HG03571 (cell line): Measurements from ENCODE around the gene KIRREL3.

Source experiments
- ATAC-seq: cut with Tn5 transposase; IDR thresholded peaks from one replicate; pipeline ENCODE4 v1.9.1; 2021; ENCODE audit not compliant: unreplicated experiment

KIRREL3 gene

DNA sequence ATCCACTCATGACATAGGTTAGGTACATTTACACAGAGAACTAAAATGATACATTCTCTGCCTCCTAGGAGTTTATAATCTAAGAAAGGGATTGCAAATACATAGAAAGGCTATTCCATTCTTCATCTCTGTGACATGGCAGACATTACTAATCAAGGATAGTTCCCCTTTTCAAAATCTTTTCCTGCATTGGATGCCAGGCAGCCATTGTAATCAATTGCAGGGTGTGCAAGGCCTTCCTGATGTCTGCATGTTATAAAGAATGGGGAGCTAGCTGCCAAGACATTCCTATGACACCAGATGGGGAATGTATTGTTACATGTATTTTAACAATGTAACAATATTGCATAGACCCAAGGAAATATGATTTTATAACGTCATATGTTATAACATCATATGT, 82.0 kb downstream of the KIRREL3 start:
- no peak for ATAC-seq

DNA sequence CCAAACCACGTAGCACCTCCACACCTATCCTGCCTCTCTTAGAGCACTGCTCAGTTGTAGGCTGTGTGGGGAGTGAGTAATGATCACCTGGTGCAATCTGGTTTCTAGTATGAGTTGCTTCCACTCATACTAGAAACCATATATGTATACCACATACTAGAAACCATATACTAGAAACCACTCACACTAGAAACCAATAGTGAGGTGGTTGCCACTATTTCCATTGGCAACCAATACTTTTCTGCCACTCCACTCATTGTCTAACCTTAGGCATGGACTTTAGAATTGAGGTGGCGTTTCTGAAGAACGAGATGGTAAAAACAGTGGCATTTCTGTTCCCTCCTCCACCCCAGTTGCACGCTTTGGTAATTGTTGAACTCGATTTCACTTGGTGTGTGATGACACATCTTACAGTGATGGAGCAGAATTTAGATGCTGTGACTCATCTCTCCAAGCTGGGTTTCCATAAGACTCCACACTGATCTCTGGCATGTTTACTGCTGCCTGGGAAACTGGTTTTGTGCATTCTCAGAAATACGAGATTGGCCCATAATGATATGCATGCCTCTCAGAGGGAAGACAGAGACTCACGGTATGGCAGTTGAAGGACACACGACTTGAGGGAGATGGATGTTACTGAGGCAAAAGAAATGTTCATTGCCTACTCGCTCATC, 82.9 kb downstream of the KIRREL3 start:
- peak; percentile 95 for ATAC-seq

DNA sequence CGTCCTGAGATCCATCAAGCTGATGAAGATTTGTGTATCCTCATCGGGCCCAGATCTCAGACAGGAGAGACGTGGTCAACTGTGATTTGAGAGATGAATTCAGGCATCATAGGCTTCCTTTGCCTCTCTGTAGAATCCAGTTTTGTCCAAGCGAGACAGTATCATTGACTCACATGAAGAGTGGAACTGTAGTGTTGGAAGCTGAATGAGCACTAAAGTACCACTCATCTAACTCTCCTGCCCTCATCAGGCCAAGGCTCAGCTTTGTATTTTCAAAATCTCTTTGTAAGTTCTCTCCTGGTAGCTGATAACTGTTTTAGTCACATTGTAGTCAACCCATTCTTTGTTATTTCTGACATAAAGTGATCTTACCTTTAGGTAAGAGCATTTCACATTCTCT, 85.1 kb downstream of the KIRREL3 start:
- ATAC-seq = no peak

DNA sequence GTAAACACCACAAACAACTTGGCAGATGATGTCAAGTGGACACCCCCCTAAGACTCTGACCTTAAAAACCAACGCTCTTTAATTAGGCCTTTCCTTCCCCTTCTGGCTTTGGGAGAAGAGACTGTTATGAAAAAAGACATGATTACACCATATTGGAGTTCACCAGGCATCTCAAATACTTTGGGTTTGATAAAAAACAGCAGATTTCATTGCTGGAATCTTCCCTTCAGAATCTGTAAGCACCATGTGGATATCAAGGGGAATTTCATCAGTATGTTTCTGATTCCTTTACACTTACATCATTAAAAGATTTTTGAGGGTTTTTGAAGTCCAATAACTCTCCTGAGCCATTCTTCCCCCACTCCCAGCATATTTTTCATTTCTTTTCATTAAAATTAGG, 85.6 kb downstream of the KIRREL3 start:
- no peak for ATAC-seq

DNA sequence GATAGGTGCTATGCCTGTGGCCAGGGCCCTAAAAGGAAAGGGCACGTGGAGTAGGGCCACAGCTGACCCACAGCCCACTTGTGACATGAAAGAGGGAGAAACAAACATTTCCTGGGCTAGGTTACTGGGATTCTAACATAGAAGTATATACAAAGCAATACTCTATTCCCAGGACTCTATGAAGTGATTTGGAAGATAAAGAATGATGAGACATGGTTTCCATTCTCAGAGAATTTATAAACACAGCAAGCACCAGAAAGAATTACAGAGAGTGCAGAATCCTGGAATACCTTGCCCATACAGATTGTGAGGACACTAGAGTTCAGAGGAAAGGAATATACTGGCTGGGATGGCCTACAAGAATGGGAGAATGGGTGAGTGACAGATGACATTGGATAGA, 86.4 kb downstream of the KIRREL3 start:
- no peak for ATAC-seq

DNA sequence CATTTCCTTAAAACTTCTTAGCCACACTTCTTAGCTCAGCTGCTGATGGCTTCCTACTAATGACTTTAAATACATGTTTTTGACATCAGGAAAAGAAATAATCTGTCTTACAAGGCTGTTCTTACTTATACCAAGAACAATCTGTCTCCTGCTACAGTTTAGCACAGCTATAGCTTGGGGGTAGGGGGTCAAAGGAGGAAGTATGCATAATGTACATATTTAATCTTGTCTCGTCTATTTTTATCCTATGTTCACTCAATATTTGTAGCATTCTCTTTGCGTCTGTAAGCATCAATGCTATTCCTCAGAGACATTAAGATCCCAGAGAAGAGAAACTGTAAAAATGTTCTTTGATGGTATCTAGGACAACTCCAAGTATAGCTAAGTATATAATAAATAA, 96.0 kb downstream of the KIRREL3 start:
- no peak for ATAC-seq

DNA sequence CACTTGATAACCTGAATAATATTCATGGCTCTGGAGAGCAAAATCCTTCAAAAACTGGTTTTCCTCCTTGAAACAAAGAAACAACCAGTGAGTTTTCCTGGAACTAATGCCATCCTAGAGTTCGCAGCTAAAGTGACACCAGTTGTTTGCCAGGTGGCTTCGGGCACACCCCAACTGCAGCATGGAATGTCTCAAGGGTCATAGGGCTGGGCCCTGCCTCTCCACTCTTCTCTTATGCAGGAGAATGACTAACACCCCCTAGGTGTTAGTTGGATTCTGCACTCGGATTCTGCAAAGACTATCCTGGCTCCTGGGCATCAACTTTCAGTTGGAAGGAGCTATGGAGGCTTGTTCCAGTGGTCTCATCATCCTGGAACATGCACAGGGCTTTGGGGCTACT, 98.8 kb downstream of the KIRREL3 start:
- no peak for ATAC-seq

DNA sequence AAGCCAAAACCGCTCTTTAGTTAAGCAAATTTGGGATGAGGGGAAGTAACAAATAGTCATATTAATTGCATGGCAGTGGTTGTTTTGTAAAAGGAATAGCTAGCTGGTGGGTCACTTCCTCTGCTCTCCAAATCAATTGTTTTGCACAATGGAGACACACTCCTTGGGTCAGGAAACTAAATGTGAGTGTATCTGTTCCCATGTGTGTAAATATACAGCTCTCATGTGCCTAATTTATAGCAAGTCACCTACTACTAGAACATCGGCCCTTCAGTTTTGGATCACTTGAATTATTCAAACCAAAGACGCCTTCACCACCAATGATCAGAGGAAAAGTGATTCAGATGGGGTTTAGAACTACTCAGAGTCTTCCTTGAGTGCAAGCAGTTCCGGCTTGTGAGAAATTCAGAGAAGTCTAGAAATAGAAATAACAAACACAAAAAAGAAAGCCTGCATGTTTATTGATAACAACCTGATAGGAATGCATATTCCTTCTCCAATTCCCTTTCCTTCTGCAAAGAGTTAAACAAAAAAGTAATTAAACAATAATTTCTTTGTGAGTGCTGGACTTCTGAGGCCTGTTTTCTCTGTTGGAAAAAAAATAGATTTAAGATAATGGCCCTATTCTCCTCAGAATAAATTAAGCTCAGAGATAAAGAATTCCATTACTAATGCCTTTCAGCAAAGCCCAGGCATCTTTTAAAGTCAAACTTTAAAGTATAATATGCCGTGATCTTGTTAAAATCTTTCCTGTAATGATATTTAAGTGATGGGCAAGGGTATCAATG, 100.4 kb downstream of the KIRREL3 start:
- ATAC-seq = no peak

DNA sequence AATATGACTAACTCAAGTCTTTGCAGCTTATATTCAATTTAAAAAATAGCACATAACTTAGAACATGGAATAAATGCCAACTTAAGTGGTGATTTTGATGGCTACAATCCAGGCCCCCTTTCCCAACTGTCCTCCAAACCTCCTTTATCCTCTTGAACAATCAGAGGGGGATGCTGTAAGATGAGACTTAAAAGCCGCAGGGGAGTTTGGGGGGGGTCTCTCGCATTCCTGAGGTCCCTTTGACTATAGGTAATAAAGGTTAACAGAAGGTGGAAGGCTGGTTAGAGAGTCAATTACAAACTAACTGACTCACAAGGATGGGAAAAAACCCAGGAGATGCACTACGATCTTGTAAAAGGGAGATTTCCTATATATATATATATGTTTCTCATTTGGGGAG, 101.8 kb downstream of the KIRREL3 start:
- ATAC-seq = no peak

DNA sequence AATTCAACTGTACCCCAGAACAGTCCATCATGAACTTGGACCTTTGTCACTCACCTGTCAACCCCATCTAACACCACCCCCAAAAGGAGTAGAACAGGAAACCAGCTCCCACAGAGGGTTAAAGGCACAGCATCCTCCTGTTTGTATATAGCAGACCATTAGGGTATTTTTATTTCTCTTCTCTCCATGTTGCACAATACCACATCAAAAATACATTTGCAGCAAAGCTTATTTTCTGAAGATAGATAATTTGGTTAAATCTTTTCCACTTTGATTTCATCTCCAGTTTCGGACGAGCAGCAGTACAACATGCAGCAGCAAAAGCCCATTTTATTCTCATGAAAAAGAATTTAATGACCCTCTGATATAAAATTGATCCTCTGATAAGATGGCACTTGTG, 103.1 kb downstream of the KIRREL3 start:
- ATAC-seq = no peak

DNA sequence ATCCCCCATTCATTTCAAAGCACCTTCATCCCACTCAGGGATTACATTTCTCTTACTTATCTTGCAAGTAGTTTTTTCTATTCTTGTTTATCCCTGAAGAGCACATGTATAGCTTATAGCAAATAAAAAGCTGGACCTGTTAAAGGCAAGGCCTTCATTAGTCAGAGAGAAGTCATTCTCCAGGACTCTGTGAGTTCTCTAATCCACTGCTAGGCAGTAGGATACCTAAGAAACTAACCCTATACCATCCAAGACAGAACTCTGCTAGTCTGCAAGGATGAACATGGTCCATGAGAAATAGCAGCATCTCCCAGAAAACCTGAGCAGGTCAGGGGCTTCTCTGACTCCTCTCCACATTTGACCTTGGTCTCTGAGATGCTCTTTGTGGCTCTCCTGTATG, 104.5 kb downstream of the KIRREL3 start:
- ATAC-seq = no peak

DNA sequence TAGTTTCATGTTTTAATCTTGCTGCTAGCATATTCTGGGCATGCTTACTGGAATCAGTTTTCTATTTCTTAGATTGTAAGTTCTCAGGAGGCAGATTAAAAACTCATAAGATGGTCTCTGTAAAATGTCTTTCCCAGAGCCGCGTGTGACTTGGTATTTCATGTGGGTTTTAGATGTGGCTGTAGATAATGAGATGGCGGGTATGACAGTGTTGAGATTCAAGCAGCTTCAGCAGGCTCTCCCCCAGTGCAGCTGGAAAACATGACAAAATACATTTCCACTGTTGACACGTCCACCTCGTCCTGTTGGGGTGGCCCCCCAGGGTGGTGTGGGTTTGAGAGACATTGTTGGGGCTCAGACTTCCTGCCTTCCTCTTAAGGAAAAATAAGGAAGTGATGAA, 106.8 kb downstream of the KIRREL3 start:
- ATAC-seq = no peak

DNA sequence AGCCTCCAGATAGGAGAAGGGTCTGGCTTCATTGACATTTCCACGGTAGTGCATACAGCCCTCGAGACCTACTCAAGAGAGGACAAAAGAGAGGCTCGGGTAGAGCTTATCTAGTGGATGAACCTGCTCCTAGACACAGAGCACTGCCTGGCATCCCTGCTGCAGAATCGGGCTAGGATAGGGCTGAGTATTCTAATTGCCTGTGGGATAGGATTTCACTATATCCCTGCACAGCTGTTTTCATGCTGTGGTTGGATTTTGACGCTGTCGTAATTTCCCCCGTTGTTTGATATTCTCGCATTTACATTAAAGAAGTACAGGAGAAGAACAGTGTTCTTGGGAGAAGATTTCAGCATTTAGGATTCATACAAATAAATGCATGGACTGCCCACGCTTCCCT, 107.8 kb downstream of the KIRREL3 start:
- ATAC-seq = no peak

DNA sequence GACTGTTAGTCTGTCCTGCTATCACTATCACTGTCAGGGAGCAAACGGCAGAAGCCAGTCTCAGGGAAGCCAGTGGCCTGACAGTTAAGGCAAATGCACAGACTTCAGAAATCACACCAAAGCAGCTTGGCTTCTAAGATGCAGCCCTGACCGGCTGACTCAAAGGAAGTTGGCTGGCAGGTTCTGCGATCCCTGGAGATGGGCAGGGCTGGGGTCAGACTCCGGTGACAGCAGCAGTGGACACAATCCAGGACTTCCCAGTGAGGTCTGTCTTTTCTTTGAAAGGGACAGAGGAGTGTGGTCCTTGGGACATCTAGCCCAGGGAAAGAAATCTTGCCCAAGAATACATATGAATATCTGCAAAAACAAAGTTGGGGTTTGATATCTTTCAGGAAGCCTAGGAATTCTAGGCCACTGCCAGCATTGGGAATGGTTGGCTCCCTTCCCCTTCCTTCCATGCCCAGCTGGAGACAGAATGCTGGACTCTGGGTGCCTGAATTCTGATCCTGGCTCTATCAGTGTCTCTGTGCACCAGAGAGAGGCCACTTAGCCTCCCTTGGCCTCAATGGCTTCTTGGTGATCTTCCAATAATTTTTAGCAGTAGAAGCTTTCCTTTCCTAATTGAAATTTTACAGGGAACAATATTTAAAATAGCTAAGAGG, 108.9 kb downstream of the KIRREL3 start:
- ATAC-seq = no peak

DNA sequence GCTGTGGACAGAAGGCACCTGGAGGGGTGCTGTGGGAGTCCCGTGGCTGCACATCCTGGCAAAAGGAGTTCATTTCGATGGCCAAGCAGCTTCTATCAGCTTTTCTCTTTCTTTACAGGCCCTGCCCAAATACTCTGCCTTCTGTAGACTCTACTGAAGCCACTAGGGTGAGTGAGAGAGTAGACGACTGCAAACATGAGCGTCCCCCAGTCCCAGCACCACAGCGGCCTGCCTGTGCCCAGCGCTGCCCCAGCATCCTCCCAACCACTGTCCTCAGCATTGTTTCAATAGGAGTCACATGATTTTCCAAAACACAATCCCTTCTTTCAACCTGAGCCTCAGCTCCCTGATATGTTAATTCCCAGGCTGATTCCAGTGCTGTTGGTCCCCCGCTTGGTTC, 110.0 kb downstream of the KIRREL3 start:
- ATAC-seq = no peak

DNA sequence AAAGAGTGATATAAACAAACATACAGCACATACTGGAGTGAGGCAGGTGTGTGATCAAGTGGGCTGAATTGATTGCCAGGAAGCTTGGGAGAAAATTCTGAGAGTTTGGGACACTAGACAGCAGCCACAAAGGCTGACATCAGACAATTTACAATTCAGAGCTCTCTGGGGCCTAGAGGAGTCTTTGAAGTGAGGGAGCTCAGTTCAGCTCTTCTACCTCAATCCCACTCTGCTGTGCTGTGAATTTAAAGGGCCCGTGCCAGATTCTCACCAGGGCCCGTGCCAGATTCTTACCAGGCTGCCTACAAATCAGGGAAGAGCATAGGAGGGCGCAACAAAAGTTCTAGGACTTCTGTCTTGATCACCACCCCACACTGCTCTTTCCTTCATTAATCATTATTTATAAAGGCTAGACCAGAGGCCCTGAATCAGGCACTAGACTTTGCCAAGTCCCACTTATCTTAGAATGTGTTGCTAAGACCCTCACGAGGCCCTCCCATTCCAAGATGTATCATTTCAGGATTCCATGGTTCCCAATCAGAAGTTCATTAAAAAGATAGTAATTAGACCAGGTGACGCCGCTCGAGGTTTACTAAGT, 112.4 kb downstream of the KIRREL3 start:
- ATAC-seq = no peak

DNA sequence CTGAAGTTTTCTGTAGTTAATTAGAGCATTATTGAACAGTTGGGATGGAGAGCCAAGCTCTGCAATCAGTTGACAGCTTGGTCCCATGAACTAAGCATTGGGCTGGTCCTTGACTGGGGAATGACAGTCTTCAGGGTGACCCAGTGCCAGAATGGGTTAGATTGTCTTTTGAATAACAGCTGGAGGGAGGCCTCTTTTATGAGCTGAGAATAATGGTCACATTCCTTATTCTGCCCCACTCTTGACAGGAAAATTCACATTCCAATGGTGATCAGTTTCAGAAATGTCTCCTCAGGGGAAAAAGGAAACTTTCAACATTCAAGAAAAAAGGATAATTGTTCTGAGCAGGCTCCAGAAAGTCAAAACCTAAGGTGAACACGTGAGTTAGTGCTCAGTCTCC, 113.9 kb downstream of the KIRREL3 start:
- no peak for ATAC-seq

DNA sequence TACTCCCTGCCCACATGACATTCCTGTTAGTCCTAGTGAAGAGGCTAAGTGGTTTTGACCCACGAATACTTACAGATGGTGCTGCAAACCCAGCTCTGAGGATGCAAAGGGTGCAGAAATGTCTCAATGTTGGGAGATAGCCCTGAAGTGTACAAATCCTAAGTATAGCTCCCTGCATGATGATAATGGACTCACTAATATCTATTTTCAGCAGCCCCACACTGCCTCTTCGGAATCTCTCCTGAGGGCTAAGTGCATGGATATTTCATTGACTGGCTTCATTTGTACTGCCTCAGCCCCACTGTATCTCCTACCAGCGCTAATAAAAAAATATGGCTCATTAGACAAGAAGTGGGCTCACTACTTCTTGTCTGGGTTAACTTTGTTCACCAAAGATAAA, 114.5 kb downstream of the KIRREL3 start:
- no peak for ATAC-seq

DNA sequence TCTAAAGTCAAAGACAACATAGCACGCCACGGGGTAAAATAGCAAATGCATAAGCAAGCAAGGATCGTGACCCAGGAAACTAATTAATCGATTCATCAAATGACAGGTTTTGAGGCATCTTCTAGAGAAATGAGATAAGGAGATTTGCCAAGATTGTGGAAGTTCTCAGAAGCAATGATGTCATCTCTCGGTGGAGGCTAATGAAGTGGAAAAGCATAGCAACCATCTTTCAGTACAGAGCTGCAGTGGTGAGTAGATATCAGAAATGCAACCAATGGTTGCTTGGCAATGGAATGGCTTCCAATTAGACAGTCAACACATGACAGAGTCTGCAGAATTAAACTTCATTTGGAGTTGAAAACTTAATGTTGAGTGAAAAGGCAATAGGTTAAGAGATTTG, 116.0 kb downstream of the KIRREL3 start:
- ATAC-seq = no peak

DNA sequence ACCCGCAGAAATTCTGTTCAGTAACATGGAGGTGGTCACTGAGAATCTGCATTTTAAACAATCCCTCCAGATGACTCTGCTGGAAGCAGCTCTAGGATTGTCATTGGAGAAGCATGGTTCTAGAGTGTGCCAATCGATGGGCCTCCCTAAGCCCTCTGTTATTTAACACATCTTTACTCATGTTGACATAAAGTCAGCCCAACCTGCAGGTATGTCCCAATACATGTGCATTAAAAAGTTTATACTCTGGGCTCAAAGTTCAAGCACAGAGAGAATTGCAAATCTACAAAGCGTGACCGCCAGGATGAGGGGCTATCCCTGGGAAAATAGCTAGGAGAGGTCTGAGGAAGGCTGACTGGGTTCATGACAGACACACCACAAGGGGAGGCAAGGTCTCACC, 116.4 kb downstream of the KIRREL3 start:
- ATAC-seq = no peak

DNA sequence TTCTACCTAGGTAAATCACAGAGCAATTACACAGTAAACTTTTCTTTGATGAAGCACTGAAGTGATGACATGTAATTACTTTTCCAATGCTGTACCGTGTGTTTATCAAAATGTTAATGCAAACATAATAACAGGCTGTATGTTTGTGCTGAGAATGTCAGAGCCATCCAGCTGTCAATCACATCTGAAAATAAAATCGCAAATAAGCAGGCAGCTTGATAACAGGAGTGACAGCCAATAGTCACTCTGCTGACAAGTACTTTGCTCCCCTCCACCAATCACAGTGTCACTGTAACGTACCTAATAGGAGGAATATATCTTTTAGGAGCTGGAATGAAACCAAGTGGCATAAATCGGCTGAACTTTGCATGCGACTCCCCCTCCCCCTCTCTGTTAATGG, 119.7 kb downstream of the KIRREL3 start:
- no peak for ATAC-seq

DNA sequence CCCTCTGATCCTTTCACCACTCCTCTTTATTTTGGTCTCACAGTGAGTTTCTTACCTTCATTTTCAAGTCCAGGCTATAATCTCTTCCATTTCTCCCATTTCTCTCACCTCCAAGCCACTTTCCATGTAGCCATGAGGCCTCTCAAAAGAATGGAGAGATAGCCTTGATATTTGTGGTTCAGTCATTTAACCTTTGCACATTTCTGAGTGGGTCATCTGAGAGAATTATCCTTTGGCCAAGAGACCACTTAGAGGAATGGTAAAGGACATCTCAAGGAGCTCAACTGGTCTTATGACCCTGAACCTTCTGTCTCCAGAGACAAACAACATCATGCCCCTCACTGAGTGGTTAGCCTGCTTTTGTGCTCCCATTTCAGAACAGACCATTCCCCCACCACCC, 121.1 kb downstream of the KIRREL3 start:
- ATAC-seq = no peak
